ENCODE data around the gene YIPF1.

YIPF1 gene

DNA sequence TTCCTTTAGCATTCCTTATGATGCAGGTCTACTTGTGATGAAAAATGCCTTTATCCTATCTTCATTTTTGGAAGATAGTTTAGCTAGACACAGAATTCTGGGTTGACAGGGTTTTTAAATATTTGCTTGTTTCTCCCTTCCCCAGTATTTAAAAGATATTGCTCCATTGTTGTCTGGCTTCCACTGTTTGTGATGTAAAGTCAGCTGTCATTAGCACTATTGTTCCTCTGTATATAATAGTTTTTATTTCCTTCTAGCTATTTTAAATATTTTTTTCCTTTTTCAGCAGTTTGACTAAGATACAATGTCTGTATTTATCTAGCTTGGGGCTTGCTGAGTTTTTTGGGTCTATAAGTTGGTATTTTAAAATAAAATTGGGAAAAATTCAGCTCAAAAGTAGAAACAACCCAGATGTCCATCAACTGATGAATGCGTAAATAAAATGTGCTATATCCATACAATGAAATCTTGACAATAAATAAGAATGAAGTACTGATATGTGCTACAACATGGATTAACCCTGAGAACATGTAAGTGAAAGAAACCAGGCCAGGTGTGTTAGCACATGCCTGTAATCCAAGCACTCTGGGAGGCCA lies 44.7 kb upstream of the YIPF1 start:
- no peak overlapping the region for H3K27ac ChIP-seq (replicated peaks)
- no peak for DNase-seq (ENCODE audit: low read depth in 1 of 2, low spot score in 1 of 2)
- no peak overlapping the region for H3K4me3 ChIP-seq (replicated peaks; ENCODE audit: insufficient read depth, low read length)
- TF ChIP-seq POLR2AphosphoS5 (IDR thresholded peaks at IDR 0.05; ENCODE audit: low read depth) = no peak
- no peak for TF ChIP-seq CTCF (IDR thresholded peaks at IDR 0.05; ENCODE audit: insufficient read depth, low read length)
- no peak for TF ChIP-seq GABPA (IDR thresholded peaks at IDR 0.05; ENCODE audit: low read depth)
- TF ChIP-seq SPI1 (IDR thresholded peaks at IDR 0.05; ENCODE audit: borderline replicate concordance, low read depth) = no peak
- TF ChIP-seq REST (IDR thresholded peaks at IDR 0.05; ENCODE audit: insufficient replicate concordance, low read depth) = no peak
- H3K27me3 ChIP-seq (ENCODE audit: insufficient read depth, poor library complexity, severe bottlenecking) = no peaks in the 10 kb centered on the region

DNA sequence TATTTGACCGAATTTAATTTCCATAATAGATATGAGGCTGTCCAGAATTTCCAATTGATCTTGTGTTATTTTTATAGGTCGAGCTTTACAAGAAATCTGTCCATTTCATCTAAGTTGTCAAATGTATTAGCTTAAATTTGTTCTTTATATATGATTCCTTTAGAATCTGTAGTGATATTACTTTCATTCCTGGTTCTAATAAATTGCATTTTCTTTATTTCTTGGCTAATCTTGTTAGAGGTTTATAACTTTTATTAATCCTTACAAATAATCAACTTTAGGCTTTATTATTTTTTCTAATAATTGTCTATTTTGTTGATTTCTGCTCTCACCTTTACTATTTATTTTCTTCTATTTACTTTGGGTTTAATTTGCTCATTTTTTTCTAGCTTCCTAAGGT lies 41.9 kb upstream of the YIPF1 start:
- no peaks in the 10 kb centered on the region for H3K27me3 ChIP-seq (ENCODE audit: insufficient read depth, poor library complexity, severe bottlenecking)
- H3K27ac ChIP-seq (replicated peaks) = no peak overlapping the region
- no peak for DNase-seq (ENCODE audit: low read depth in 1 of 2, low spot score in 1 of 2)
- H3K4me3 ChIP-seq (replicated peaks; ENCODE audit: insufficient read depth, low read length) = no peak overlapping the region
- TF ChIP-seq GABPA (IDR thresholded peaks at IDR 0.05; ENCODE audit: low read depth) (no peak), SPI1 (IDR thresholded peaks at IDR 0.05; ENCODE audit: borderline replicate concordance, low read depth) (no peak), CTCF (IDR thresholded peaks at IDR 0.05; ENCODE audit: insufficient read depth, low read length) (no peak), POLR2AphosphoS5 (IDR thresholded peaks at IDR 0.05; ENCODE audit: low read depth) (no peak), REST (IDR thresholded peaks at IDR 0.05; ENCODE audit: insufficient replicate concordance, low read depth) (no peak)

- Histone ChIP-seq H3K27ac (replicated peaks) (no peak overlapping the region), H3K27me3 (ENCODE audit: insufficient read depth, poor library complexity, severe bottlenecking) (no peaks in the 10 kb centered on the region), H3K4me3 (replicated peaks; ENCODE audit: insufficient read depth, low read length) (no peak overlapping the region)
- DNase-seq (ENCODE audit: low read depth in 1 of 2, low spot score in 1 of 2) = no peak
- TF ChIP-seq SPI1 (IDR thresholded peaks at IDR 0.05; ENCODE audit: borderline replicate concordance, low read depth) (no peak), CTCF (IDR thresholded peaks at IDR 0.05; ENCODE audit: insufficient read depth, low read length) (no peak), POLR2AphosphoS5 (IDR thresholded peaks at IDR 0.05; ENCODE audit: low read depth) (no peak), GABPA (IDR thresholded peaks at IDR 0.05; ENCODE audit: low read depth) (no peak), REST (IDR thresholded peaks at IDR 0.05; ENCODE audit: insufficient replicate concordance, low read depth) (no peak)
Measured at GRCh38 chr1:53930932-53931331, 41.3 kb upstream of the YIPF1 start.

Data from HL-60 (cell line).